GM12878 (cell line): ENCODE data around the gene EIF3A. TPM values are rescaled to one million over a fixed set of nuclear protein-coding genes. Genes with fewer than 3 reads are reported as not detected.

Source experiments
- ATAC-seq: fragments of 200-7000 bp; cut with Tn5 transposase; 3 replicates; pipeline ENCODE4 v1.9.1; 2020; ENCODE audit warnings: mild to moderate bottlenecking, moderate library complexity
- BruUV-seq: library from RNA; stranded (reverse); fragments of 400-500 nt; replicated peaks from 2 replicates; lab custom pipeline; 2021; lab: Mats Ljungman, UMichigan
- CTCF ChIA-PET: fragments of 300-600 bp; sonication (Branson Sonifier 250); formaldehyde crosslinking; extraction: SDS; loops from one replicate; lab custom pipeline; 2021; ENCODE audit warnings: inconsistent platforms; lab: Yijun Ruan, JAX
- POLR2A ChIA-PET: fragments of 350-600 bp; formaldehyde crosslinking; extraction: SDS; loops from one replicate; lab custom pipeline; 2021; ENCODE audit warnings: inconsistent platforms; lab: Charles Lee
- RAD21 ChIA-PET: fragments of 300-600 bp; sonication (Branson Sonifier 250); formaldehyde crosslinking; loops from one replicate; lab custom pipeline; 2023; ENCODE audit warnings: antibody characterized with exemption; ENCODE audit not compliant: unreplicated experiment; lab: Charles Lee
- SMC1A ChIA-PET: fragments of 300-600 bp; sonication (Branson Sonifier 250); formaldehyde crosslinking; loops from one replicate; lab custom pipeline; 2023; ENCODE audit not compliant: unreplicated experiment, uncharacterized antibody; lab: Charles Lee
- DNase-seq: peaks from one replicate; pipeline ENCODE4 v3.0.0-alpha.2; 2011; ENCODE audit warnings: low read depth, low spot score
- FAIRE-seq: peaks from 3 replicates; lab custom pipeline; 2011; peaks lifted over from hg19 to GRCh38; lab: Jason Lieb, UNC
- H2AFZ ChIP-seq: 2 replicates; pipeline ENCODE4 v1.6.0; 2011; ENCODE audit warnings: low read depth, low read length, control low read depth; ENCODE audit not compliant: control insufficient read depth
- H3K27ac ChIP-seq: 2 replicates; pipeline ENCODE4 v1.5.1; 2011; ENCODE audit warnings: control low read depth; ENCODE audit not compliant: control insufficient read depth, insufficient read depth
- H3K27me3 ChIP-seq, 2 experiments: replicated peaks in 1 of 2; 2 replicates each; pipeline versions ENCODE4 v1.6.0 to v1.6.1; 2011; ENCODE audit warnings: low read length in 1 of 2; ENCODE audit not compliant: control insufficient read depth in 2 of 2, insufficient read depth in 2 of 2
- H3K36me3 ChIP-seq, 2 experiments: 2 replicates each; pipeline ENCODE4 v1.5.1; 2011; ENCODE audit warnings: low read length in 1 of 2; ENCODE audit not compliant: control insufficient read depth in 2 of 2, insufficient read depth in 2 of 2
- H3K4me1 ChIP-seq: 2 replicates; pipeline ENCODE4 v1.6.1; 2011; ENCODE audit warnings: mild to moderate bottlenecking, low read length, moderate library complexity, mixed read lengths; ENCODE audit not compliant: control insufficient read depth, insufficient read depth
- H3K4me2 ChIP-seq: 2 replicates; pipeline ENCODE4 v1.6.0; 2011; ENCODE audit warnings: control low read depth; ENCODE audit not compliant: control insufficient read depth, insufficient read depth
- H3K4me3 ChIP-seq: fragments of 200-600 bp; sonication (generic); 2 replicates; pipeline ENCODE4 v1.5.1; 2016
- H3K79me2 ChIP-seq: 2 replicates; pipeline ENCODE4 v1.6.0; 2011; ENCODE audit warnings: low read length; ENCODE audit not compliant: control insufficient read depth, insufficient read depth
- H3K9ac ChIP-seq: 2 replicates; pipeline ENCODE4 v1.8.0; 2011; ENCODE audit warnings: low read length, control low read depth, mixed read lengths; ENCODE audit not compliant: control insufficient read depth, insufficient read depth
- H3K9me3 ChIP-seq: replicated peaks from 3 replicates; pipeline ENCODE4 v1.5.1; 2011; ENCODE audit warnings: mild to moderate bottlenecking, low read length; ENCODE audit not compliant: control insufficient read depth, insufficient read depth
- H4K20me1 ChIP-seq: 2 replicates; pipeline ENCODE4 v1.6.0; 2011; ENCODE audit not compliant: control insufficient read depth, insufficient read depth
- ATF7 ChIP-seq: fragments of 450-650 bp; IDR thresholded peaks from 2 replicates; pipeline ENCODE4 v1.6.1; 2016; ENCODE audit warnings: low read depth, mild to moderate bottlenecking
- DPF2 ChIP-seq: fragments of 450-650 bp; IDR thresholded peaks from 2 replicates; pipeline ENCODE4 v1.6.1; 2017; ENCODE audit warnings: mild to moderate bottlenecking
- SMAD5 ChIP-seq: IDR thresholded peaks from 2 replicates; pipeline ENCODE4 v1.6.1; 2016; ENCODE audit warnings: antibody characterized with exemption, low read depth
- WGBS: methylation state at CpG from one replicate; pipeline ENCODE4 v1.1.6; 2016; ENCODE audit warnings: low lambda C conversion rate; ENCODE audit not compliant: insufficient replicate concordance, insufficient coverage; ENCODE audit errors: missing lambda C conversion rate; 5-methylcytosine and 5-hydroxymethylcytosine counted together
- in situ Hi-C: fragments of 300-500 bp; cut with MboI; formaldehyde crosslinking; loops from 9 replicates; pipeline ENCODE4 v1.14.3; 2018; ENCODE audit warnings: mixed read lengths
- intact Hi-C: fragments of 100-400 bp; cut with micrococcal nuclease; formaldehyde crosslinking; loops from one replicate; pipeline ENCODE4 v1.14.2; 2022; ENCODE audit not compliant: unreplicated experiment
- polyA plus RNA-seq, 11 experiments: library from polyadenylated mRNA; depleted of rRNA in 4 of 11; unstranded in 6 of 11; stranded (reverse) in 5 of 11; fragments of >200 nt; fragmentation: Nextera tagmentation in 4 of 11; fragmentation: Illumina TruSeq in 1 of 11; extraction: Ambion mirVana in 4 of 11; extraction: Trizol in 1 of 11; gene quantifications; 1 replicate in 1 of 11; 2 replicates in 10 of 11; pipeline versions ENCODE4 v1.2.1 to v1.2.3, GENCODE V29; 2011 to 2016; ENCODE audit warnings: inconsistent platforms in 2 of 11, missing spikeins in 2 of 11, low read depth in 1 of 11
- total RNA-seq, 4 experiments: library from RNA; depleted of rRNA in 3 of 4; stranded (reverse); fragments of >200 nt in 3 of 4; fragmentation: Illumina TruSeq in 1 of 4; extraction: Trizol in 1 of 4; gene quantifications; 2 replicates each; pipeline versions ENCODE4 v1.2.1 to v1.2.3, GENCODE V29; 2013 to 2021
- TF ChIP-seq, protein P1 (sequence below): fragments of 150-350 bp; IDR thresholded peaks from 2 replicates; pipeline ENCODE4 v1.6.1; 2016; ENCODE audit warnings: low read depth, low read length

Gene EIF3A
- total and polyA plus RNA-seq, 10 of the 15 experiments (the other 5 are each of a cell fraction or from before 2014, with no cell fraction given), result 42.3 to 195 (median 96.3) TPM

GRCh38 chr10:119007211-119007574 is 73.4 kb downstream of the EIF3A start:
- ChIA-PET CTCF (no interaction called here), SMC1A (no interaction called here), RAD21 (interaction anchor here (1.1 kb wide), 1 partner anchor 13 kb away, joined by 3 read pairs; no protein-coding TSS in a partner anchor), POLR2A (interaction anchor here (0.6 kb wide), 1 partner anchor 205 kb away, joined by 3 read pairs; no protein-coding TSS in a partner anchor)
- Histone ChIP-seq H3K36me3 (no peaks in the 10 kb centered on the region), H3K9me3 (no peaks in the 10 kb centered on the region), H2AFZ (no peak overlapping the region), H3K4me3 (no peak overlapping the region), H3K4me2 (no peak overlapping the region), H3K9ac (no peak overlapping the region), H3K4me1 (no peaks in the 10 kb centered on the region), H3K27ac (no peak overlapping the region), H3K79me2 (no peaks in the 10 kb centered on the region), H4K20me1 (no peaks in the 10 kb centered on the region), H3K27me3 (no peaks in the 10 kb centered on the region; a peak in 1 of 4 replicates)
- FAIRE-seq (no peak), ATAC-seq (no peak), DNase-seq (no peak)
- intact Hi-C loops (no loop called here), in situ Hi-C loops (no loop called here)
- no TSS peak for BruUV-seq
- TF ChIP-seq, protein P1, sequence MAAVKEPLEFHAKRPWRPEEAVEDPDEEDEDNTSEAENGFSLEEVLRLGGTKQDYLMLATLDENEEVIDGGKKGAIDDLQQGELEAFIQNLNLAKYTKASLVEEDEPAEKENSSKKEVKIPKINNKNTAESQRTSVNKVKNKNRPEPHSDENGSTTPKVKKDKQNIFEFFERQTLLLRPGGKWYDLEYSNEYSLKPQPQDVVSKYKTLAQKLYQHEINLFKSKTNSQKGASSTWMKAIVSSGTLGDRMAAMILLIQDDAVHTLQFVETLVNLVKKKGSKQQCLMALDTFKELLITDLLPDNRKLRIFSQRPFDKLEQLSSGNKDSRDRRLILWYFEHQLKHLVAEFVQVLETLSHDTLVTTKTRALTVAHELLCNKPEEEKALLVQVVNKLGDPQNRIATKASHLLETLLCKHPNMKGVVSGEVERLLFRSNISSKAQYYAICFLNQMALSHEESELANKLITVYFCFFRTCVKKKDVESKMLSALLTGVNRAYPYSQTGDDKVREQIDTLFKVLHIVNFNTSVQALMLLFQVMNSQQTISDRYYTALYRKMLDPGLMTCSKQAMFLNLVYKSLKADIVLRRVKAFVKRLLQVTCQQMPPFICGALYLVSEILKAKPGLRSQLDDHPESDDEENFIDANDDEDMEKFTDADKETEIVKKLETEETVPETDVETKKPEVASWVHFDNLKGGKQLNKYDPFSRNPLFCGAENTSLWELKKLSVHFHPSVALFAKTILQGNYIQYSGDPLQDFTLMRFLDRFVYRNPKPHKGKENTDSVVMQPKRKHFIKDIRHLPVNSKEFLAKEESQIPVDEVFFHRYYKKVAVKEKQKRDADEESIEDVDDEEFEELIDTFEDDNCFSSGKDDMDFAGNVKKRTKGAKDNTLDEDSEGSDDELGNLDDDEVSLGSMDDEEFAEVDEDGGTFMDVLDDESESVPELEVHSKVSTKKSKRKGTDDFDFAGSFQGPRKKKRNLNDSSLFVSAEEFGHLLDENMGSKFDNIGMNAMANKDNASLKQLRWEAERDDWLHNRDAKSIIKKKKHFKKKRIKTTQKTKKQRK, result no peak
- TF ChIP-seq ATF7 (no peak), DPF2 (no peak), SMAD5 (no peak)
- WGBS, result 62% methylated on average over 4 of the region's 4 CpGs
